HG03196 (cell line): ENCODE data around the gene POPDC3.

ENCODE experiments used
- ATAC-seq: cut with Tn5 transposase; IDR thresholded peaks from one replicate; pipeline ENCODE4 v1.9.1; 2021; ENCODE audit not compliant: unreplicated experiment

The POPDC3 gene

GRCh38 chr6:105161421-105161820, 18.4 kb downstream of the POPDC3 start:
- ATAC-seq = no peak

DNA sequence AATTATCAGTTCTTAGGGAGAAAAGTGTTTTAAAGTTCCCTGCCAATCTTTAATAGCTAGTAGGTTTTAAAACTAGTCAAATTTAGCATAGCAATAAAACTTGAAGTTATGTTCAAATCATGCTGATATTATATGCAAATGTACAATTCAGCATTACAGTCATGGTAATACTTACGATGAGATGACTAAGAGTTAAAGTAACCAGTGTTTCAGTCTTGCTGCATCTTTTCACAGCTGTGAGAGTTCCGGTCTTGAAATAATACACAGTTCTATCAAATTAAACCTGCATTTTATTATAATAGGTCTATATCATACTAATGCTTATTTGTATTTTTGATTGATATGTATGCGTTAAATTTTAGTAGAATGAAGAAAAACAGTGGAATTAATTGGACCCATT, 26.1 kb downstream of the POPDC3 start:
- no peak for ATAC-seq

GRCh38 chr6:105152880-105153279, 26.9 kb downstream of the POPDC3 start:
- ATAC-seq = no peak

DNA sequence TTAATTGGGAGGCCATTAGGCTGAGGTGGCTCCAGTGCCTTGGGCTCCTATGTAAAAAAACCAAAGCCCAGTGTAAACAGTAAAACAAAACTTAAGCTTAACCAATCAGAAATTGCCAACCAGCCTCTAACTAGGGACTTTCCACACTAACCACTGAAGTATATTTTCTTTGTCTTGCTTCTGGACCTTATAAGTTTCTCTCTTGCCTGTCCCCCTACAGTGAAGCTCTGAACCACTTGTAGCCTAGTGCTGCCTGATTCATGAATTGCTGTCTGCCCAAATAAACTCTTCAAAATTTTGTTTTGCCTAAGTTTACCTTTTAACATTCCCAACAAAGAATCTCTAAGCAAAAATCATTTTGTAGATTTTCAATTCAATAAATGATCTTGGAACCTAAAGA, 28.2 kb downstream of the POPDC3 start:
- no peak for ATAC-seq

GRCh38 chr6:105138141-105138540, 41.7 kb downstream of the POPDC3 start:
- no peak for ATAC-seq

DNA sequence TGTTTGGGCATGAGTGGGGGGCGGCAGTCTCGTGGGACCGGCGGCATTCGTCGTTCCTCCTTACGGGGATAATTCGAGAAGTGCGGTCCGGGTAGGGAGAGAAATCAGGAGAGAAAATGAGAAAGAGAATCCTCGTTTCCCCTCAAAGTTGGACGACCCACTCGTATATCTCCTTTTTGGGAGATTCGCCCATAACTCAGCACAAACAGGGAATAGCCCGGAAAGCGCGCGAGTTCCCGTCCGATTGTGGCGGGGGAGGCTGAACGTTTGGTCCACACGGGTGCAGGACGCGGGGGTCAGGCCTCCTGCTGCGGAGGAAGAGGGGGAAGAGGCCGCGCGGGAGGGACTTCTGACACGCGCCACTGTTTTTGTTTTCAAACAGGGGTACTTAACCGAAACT, 42.4 kb downstream of the POPDC3 start:
- no peak for ATAC-seq

GRCh38 chr6:105136431-105137350, 43.1 kb downstream of the POPDC3 start:
- no peak for ATAC-seq

- no peak for ATAC-seq
These were observed 43.8 kb downstream of the POPDC3 start for GRCh38 chr6:105135907-105136430.

- ATAC-seq = no peak
These were observed 44.8 kb downstream of the POPDC3 start for GRCh38 chr6:105135056-105135455.

DNA sequence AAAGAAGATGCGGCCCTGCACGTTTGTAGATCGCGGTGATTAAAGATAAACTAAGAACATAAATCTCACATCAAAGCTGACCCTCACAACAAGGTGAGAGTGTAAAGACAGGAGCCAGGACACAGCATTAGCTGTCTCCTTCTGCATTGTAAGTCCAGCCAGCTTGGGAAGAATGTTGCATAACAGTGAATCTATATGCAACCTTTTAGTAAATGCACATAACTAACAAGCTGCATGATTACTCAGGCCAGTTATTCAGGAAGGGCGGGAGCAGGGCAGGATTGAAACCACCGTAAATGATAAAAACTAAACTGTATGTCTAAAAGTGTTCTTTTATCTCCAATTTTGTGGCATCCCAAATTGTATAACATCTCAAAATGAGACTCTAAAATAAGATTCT, 57.1 kb downstream of the POPDC3 start:
- ATAC-seq = no peak

DNA sequence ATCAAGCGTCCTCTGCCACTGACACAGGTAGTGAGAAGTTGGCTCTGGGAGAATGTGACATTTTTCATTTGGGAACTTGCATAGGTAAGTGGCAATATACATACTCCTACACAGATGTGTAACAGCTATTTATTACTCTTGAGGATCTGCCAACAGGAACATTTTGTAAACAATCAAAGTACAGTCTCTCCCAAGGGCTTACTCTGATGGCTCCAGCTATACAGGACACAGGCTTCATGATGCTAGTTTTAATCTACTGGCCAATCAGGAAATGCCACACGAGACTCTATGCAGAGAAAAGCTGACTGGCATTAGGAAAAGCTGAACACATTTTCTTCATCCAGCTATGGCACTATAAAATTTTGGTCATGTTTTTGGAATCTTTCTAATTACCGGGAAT, 57.8 kb downstream of the POPDC3 start:
- ATAC-seq = no peak

DNA sequence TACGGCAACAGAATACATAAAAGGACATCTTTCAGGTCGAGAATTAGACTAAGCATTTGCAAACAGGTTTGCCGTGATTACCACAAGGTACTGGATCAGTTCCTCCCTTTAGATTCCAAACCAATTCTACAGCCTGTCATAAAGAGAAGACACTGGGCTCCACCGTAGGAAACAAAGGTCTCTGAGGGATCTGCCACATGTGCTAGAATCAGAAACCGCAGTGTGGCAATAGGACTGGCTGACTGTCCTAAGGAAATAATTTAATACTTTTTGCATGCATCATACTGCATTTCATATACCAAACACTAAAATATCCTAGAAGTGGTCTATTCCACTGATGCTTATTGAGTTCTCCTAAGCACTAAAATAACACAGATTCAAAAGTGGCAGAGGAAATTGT, 59.2 kb downstream of the POPDC3 start:
- ATAC-seq = no peak

DNA sequence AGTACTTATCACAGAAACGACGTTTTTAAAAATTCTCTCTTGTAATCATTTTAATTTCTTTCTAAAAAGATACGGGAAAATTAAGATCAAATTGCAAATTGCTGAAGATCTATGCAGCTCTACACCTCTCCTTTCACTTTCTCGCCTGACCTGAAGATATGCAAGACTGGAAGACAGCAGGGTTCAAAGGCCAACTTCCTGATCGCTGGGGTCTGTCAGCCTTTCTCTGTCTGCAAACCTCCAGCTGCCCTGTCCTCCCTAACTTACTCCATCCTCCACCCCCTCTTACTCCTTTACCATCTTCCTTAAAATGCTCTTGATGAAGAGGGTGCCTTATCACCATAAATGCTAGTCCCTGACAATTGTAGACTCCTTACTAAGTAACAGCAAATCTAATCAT, 63.7 kb downstream of the POPDC3 start:
- ATAC-seq = no peak

GRCh38 chr6:105113422-105113821, 66.4 kb downstream of the POPDC3 start:
- ATAC-seq = no peak

DNA sequence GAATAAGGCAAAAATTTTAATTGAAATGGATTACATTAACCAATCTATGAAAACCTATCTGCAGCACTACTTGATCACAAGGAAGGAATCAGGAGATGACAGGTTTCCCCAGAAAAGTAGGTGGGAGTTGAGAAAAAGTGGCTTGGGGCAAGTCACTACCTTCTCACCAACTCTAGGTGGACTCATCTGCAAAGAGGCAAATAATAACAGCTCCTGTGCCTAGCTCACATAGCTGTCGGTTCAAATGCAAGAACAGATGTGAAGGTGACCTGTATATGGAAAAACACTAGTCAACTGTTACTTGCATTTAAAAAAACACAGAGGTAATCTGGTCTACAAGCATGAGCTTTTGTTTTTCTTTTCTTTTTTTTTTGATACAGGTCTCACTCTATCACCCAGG, 67.2 kb downstream of the POPDC3 start:
- no peak for ATAC-seq

DNA sequence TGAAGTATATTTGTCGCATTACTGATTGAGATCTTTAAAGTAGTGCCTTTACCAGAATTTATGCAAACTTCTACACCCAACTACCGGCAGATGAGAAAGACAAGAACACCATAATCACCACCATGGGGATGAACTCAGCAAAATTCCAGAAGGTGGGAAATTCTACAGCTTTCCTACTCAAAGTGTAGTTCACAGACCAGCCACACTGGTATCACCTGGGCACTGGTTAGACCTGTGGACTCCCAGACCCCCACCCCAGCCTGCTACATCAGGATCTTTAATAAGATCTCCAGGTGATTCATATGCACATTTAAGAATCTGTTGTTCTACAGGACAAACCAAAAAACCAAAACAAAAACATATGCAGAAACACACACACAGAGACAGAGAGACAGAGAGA, 67.9 kb downstream of the POPDC3 start:
- no peak for ATAC-seq

DNA sequence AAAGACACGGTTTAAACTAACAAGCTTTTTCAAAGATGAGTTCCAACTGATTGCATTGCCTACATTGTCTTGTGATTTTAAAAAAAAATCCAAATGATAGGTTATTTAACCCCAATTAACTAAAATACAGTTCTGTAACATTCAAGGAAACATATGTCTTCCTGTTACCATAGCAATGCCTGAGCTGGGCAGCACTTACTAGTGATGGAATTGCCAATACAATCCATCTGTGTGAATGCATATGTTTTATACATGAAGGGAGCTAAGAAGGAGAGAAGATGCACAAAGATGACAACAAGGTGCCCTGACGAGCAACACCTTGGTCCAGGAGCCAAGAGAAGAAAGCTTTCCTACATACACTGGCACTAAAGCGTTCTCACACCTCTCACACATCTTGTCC, 68.7 kb downstream of the POPDC3 start:
- ATAC-seq = no peak

DNA sequence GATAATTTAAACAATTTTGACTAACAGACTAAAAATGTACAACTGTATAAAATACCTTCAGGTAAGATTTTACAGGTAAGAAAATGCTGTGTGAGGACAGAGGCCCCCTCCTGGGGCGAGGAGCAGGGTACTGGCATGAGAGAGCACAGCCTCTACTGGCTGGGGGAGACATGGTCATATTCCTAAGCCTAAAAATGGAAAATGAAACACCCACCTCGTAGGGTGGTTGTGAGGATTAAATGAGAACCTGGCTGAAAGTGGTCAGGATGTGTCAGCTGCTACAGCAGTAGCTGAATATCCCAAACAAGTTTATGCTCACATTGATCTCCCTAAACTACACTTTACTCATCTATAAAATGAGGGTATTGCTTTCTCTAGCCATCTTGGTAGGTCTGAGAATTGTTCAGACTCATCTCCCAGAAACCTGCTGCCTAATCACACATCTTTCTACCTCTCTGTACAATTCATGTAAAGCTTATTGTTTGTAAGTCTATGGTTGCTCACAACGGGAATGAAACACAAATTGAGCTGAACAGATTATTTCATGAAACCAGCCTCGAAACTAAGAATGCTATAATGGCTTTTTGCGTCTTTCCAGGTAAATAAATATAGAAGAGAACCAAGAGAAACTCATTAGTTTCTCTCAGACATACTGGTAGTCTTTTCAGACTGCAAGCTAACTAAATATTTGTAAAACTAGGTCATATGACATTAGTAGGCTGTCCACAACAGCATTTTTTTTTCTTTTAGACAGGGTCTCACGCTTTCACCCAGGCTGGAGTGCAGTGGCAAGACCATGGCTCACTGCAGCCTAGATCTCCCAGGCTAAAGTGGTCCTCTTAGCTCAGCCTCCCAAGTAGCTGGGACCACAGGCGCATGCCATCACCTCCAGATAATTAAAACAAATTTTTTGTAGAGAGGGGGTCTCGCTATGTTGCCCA, 69.6 kb downstream of the POPDC3 start:
- no peak for ATAC-seq

- ATAC-seq = no peak
These were observed 71.1 kb downstream of the POPDC3 start for GRCh38 chr6:105108631-105109262.
